T-helper 1 cell (primary cell): ENCODE results near the gene C3orf22.
"Not testable (repeated sequence)": the region's sequence is repeated elsewhere in the genome, so short reads cannot be mapped to it uniquely, and the experiment has no call there.

Experiments used
- DNase-seq, 5 donors: peaks; one replicate each; pipeline ENCODE4 v3.0.0-alpha.2; 2012 to 2020

The C3orf22 gene

GRCh38 chr3:126542340-126543241, 16.1 kb downstream of the C3orf22 start:
- DNase-seq = peak in 1 of 5 donors; percentile 8

DNA sequence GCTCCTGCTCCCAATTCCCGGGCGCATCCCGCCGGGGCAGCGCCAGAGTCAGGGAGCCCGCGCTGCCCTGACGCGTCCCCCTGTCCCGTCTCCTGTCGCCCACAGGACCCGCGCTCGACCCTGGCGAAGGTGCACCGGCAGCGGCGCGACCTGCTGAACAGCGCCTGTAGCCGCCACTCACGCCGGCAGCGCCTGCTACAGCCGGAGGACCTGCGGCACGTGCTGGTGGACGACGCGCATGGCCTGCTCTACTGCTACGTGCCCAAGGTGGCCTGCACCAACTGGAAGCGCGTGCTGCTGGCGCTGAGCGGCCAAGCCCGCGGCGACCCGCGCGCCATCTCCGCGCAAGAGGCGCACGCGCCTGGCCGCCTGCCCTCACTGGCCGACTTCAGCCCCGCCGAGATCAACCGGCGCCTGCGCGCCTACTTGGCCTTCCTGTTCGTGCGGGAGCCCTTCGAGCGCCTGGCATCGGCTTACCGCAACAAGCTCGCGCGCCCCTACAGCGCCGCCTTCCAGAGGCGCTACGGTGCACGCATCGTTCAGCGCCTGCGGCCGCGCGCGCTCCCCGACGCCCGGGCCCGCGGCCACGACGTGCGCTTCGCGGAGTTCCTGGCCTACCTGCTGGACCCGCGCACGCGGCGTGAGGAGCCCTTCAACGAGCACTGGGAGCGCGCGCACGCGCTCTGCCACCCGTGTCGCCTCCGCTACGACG, 16.9 kb downstream of the C3orf22 start:
- DNase-seq = peak in 1 of 5 donors; percentile 11

DNA sequence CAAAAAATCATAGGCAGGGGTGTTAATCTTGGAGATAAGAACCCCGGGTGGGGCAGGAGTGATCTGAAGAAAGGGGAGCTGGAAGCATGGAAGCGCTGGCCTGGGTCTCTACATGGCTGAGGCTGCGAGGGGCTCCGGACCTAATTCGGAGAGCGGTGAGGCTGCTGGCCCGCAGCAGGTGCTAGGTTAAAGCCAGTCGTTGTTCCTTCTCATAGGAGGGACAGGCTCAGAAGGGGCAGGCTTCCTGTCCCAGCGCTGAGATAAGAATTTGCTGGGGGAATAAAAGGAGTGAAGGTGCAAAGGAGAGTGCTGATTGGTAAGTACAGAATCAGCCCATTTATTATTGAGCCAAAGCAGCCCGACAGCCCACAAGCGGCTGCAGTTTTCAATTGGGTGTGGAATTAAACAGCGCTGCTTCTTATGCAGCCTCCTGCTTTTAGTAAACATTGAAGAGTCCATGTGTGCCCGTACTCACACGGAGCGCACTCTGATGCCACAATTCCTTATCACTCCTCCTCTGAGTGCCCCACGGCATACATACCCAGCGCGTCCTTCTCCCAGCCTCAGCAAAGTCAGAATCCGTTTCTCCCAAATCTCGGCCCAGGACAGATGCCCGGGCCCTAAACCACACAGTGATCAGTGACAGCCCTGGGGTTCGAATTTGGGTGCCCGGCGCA, 17.6 kb downstream of the C3orf22 start:
- no peak for DNase-seq

GRCh38 chr3:126540342-126540849, 18.3 kb downstream of the C3orf22 start:
- peak in 2 of 5 donors; percentile 3 to 26 for DNase-seq

DNA sequence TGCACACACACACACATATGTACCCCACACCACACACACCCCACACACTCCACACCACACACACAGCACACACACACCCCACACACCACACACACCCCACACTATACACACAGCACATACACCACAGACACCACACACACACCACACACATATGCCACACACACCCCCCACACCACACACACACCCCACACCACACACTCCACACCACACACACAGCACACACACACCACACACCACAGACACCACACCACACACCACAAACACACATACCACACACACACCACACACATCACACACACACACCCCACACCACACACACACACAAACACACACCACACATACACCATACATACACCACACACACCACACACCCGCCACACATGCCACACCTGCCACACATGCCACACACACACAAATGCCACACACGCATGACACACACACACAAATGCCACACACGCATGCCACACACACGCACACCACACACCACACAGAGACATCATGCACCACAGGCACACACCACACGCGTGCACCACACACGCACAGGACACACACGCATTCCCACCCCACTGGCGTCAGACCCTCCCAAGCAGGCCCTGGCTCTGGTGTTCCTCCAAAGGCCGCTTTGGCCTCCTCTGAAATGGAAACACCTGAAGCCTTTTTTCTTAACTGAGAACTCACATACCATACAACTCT, 19.0 kb downstream of the C3orf22 start:
- no peak for DNase-seq

GRCh38 chr3:126538966-126539365, 19.8 kb downstream of the C3orf22 start:
- DNase-seq = no peak

DNA sequence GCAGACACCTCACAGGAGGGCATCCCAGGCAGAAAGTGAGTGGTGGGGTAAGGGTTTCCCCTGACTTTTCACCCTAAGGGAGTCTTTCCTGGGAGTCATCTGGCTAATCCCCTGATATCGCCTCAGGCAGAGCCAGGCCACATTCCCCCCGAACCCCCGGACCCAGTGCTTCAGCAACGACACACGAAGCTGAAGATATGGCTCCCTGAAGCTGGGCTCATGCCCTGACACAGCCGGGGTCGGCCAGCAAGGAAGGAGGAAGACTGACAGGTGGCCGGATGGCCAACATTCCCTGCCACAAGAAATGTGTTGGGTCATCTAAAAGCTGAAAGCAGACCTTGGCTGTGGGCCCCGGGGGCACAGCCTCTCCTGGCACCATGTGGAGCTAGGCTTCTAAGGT, 20.4 kb downstream of the C3orf22 start:
- peak in 1 of 5 donors; percentile 11 for DNase-seq

DNA sequence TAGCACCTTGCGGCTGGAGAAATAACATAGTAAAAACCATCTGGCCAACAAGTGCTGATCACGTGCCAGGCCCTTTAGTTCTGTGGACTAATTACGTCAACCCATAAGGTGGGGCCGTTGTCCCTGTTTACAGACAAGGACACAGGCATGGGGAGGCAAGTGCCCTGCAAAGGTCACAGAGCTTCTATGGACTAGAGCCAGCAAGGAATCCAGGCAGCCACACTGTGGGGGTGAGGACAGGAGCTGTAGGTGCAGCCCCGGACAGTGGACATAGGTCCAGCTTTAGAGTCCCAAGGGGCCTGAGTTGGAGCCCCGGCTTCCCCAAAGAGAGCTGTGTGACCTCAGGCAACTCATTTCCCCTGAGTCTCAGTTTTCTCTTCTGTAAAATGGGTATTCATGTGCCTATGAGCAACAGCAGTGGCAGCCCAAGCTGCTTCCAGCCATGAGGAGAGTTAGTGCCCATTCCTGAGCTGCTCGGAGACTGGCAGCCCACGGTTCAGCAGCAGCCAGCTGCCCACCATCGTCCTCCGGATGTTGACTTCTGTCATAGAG, 20.9 kb downstream of the C3orf22 start:
- DNase-seq = peak in 1 of 5 donors; percentile 3

- DNase-seq = peak in 1 of 5 donors; percentile 0
Observed at GRCh38 chr3:126537116-126537729, 21.5 kb downstream of the C3orf22 start.

GRCh38 chr3:126536126-126536525, 22.6 kb downstream of the C3orf22 start:
- no peak for DNase-seq

DNA sequence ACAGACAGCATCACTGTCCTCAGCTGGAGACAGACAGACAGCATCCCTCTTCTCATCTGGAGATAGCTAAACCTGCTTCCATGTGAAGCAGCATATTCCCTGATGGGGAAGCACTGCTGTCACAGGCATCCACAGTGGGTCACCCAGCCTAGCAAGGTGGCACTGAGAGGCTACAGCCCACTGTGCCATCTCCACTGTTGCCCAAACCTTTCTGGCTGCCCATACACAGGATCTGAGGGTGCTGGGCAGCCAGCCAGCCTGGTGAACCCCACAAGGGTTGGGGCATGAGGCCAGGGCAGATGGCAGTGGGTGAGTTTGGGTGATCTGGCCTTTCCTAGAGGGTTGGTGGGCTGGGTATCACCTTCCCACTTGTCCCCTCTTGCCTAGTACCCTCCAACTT, 23.1 kb downstream of the C3orf22 start:
- no peak for DNase-seq

- not testable (repeated sequence) for DNase-seq
Observed at GRCh38 chr3:126534716-126535115, 24.0 kb downstream of the C3orf22 start.

GRCh38 chr3:126533506-126533905, 25.2 kb downstream of the C3orf22 start:
- no peak for DNase-seq

- no peak for DNase-seq
Observed at GRCh38 chr3:126531051-126531330, 27.7 kb downstream of the C3orf22 start.

DNA sequence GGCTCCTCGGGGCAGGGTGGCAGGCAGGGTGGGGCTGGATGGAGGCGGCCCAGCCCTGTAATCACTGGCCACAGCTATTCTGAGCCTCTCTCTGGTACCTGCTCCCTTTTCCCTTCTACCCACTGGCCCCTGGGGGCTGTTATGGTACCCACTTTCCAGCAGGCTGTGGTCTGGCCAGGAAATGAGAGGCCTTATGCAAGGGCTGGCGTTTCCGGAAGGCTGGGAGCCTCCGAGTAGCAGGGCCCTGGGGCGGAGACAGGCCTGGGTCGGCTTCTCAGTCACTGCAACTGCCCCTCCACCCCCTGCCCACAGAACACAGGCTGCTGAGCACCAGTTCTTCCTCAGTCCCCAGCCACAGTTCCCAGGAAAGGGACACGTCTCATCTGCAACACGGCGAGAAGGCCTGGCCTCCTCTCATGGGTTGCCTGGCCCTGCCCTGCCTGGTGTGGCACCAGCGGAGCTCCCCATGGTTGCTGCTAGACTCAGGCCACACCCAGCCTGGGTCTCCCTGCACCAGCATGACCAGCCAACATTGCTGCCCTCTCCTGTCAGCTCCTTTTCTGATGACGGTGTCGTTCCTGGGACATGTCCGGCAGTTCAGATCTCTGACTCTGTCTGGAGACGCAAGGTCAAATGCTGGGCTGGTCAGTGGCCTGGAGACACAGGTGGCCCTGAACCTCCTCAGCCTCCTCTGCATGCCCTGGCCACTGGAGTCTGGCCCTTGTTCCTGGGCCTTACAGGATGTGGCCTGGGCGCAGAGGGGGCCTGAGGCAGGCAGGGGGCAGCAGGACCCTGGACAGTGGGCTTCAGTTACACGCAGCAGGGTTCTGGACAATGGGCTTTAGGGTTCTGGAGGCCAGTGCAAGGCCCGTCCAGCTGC, 28.3 kb downstream of the C3orf22 start:
- DNase-seq = peak in 1 of 5 donors; percentile 44

DNA sequence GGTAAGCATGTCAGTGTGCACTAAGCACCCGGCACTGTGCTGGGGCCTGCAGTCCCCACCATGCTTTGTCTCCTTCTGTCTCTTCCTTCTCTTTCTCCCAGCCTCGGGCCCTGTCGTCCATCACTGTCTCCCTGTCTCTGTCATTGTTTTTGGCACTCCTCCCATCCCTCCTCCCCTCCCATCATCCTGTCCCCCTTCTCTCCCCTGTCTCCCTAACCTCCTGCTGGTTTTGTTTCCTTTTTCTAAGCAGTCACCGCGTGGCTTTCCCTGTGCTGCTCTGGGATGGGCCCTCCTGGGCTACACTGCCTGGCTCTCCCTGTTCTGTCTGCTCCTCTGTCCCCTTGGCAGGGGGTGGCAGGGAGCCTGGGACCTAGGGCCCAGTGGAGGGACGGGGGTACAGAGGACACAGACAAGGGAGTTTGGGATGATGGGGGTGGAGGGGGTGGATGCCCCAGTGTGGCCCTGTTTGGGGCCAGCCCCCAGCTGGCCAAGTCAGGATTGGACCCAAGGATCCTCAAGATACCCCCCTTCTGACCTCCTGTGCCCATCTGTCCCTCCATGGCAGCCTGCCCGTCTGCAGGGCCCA, 29.1 kb downstream of the C3orf22 start:
- DNase-seq = no peak

DNA sequence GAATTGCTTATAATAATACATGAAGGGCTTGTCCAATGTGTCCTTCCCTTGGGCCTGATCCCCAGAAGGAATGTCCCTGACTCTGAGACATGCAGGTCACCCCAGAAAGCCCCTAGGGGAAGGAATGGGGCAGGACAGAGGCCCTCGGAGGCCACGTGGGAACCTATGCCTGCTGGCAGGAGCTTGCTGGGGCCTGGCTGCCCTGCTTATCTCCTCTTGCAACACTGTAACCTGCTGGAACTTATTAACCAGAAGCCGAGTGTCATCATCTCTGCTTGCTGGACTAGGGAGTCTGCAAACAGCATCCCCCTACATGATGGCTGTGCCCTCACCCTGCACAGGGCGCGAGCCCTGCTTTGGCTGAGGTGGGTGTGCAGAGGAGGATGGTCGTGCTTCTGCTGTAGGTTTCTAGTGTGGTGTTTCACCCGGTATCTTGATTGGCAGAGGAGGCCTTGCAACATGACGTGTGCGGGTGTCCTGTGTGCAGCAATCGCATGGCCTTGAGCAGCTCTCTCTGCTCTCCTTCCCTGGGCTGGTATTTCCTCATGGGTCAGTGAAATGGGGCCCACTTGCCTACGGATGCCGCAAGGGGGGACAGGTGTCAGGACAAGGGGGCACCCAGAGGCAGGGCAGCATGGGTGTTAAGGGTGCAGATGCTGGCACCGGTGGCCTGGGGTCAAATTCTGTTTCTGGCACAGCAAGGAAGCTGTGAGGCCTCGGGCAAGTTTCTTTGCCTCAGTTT, 29.8 kb downstream of the C3orf22 start:
- DNase-seq = no peak

GRCh38 chr3:126528419-126528799, 30.3 kb downstream of the C3orf22 start:
- DNase-seq = no peak

GRCh38 chr3:126527455-126528211, 31.1 kb downstream of the C3orf22 start:
- DNase-seq = no peak
